Measurements from ENCODE around the gene GRM2.

DNA sequence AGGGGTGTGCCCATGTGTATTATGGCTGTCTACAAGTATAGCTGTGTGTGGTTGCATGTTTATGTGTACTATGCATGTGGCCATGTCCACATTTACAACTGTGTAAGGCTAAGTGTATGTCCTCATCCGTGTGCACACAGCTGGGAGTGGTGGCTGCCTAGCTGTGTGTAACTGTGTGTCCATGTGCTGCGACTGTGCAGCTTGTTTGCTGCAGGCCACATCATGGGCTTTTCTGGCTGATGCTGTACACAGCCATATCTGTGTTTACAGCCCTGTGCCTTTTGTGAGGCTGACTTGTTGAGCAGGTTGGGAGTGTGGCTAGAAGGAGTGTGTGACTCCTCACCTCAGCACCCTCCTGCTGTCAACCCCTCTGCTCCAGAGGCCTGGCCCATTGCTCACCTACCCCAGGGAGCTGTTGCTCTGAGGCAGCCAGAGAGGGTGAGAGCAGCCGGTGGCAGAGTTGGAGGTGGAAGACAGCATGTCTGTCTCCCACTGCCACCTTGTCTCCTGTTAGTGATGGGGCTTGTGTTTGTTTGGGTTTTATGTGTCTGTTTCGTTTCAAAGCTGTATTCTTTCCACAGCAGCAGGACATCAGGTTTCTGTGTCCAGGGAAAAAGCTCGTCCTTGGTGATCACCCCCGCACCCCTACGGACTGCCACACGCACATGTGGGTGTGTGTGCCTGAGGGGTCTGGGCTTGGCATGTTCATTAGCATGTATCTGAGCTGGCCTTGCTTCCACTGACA, 1.4 kb upstream of the GRM2 start:
- TF ChIP-seq, protein P1, sequence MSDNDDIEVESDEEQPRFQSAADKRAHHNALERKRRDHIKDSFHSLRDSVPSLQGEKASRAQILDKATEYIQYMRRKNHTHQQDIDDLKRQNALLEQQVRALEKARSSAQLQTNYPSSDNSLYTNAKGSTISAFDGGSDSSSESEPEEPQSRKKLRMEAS (CRISPR knock-in tag; IDR thresholded peaks at IDR 0.05): no peak
- TF ChIP-seq, protein P2, sequence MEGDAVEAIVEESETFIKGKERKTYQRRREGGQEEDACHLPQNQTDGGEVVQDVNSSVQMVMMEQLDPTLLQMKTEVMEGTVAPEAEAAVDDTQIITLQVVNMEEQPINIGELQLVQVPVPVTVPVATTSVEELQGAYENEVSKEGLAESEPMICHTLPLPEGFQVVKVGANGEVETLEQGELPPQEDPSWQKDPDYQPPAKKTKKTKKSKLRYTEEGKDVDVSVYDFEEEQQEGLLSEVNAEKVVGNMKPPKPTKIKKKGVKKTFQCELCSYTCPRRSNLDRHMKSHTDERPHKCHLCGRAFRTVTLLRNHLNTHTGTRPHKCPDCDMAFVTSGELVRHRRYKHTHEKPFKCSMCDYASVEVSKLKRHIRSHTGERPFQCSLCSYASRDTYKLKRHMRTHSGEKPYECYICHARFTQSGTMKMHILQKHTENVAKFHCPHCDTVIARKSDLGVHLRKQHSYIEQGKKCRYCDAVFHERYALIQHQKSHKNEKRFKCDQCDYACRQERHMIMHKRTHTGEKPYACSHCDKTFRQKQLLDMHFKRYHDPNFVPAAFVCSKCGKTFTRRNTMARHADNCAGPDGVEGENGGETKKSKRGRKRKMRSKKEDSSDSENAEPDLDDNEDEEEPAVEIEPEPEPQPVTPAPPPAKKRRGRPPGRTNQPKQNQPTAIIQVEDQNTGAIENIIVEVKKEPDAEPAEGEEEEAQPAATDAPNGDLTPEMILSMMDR (IDR thresholded peaks at IDR 0.05): no peak
- no peak for TF ChIP-seq ETV6 (CRISPR knock-in tag; IDR thresholded peaks at IDR 0.05)
- no peak for TF ChIP-seq NFE2L1 (CRISPR knock-in tag; IDR thresholded peaks at IDR 0.05)
- no peak for TF ChIP-seq NFYB (CRISPR knock-in tag; conservative IDR thresholded peaks at IDR 0.05; ENCODE audit: low read depth)
- TF ChIP-seq SP1 (CRISPR knock-in tag; conservative IDR thresholded peaks at IDR 0.05): no peak
- TF ChIP-seq, protein P3, sequence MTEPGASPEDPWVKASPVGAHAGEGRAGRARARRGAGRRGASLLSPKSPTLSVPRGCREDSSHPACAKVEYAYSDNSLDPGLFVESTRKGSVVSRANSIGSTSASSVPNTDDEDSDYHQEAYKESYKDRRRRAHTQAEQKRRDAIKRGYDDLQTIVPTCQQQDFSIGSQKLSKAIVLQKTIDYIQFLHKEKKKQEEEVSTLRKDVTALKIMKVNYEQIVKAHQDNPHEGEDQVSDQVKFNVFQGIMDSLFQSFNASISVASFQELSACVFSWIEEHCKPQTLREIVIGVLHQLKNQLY (CRISPR knock-in tag; IDR thresholded peaks at IDR 0.05): no peak
